GM12874 (cell line): ENCODE measurements around the gene LPCAT1.

Source experiments
- TF ChIP-seq, protein P1 (sequence below): IDR thresholded peaks from 2 replicates; pipeline ENCODE4 v1.5.1; 2011; ENCODE audit warnings: low read depth, mild to moderate bottlenecking, control low read depth, low read length, moderate library complexity; ENCODE audit not compliant: insufficient read depth

The LPCAT1 gene

DNA sequence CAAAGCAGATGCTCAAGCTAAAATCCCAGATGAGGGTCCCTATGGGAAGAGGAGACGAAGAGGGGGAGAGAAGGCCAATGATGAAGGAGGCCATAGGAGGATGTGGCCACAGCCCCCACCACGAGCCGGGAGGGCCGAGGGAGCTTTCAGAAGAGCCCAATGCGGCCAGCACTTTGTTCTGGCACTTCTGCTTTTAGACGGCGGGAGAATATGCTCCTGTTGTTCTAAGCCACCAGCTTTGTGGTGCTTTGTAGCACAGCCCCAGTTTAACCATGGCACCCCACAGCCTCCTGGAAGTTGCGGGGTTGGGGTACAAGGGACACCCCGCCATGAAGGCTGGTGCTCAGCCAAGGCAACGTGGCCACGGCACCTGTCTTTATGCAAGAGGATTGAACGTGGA, 33.4 kb downstream of the LPCAT1 start:
- TF ChIP-seq, protein P1, sequence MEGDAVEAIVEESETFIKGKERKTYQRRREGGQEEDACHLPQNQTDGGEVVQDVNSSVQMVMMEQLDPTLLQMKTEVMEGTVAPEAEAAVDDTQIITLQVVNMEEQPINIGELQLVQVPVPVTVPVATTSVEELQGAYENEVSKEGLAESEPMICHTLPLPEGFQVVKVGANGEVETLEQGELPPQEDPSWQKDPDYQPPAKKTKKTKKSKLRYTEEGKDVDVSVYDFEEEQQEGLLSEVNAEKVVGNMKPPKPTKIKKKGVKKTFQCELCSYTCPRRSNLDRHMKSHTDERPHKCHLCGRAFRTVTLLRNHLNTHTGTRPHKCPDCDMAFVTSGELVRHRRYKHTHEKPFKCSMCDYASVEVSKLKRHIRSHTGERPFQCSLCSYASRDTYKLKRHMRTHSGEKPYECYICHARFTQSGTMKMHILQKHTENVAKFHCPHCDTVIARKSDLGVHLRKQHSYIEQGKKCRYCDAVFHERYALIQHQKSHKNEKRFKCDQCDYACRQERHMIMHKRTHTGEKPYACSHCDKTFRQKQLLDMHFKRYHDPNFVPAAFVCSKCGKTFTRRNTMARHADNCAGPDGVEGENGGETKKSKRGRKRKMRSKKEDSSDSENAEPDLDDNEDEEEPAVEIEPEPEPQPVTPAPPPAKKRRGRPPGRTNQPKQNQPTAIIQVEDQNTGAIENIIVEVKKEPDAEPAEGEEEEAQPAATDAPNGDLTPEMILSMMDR, result no peak

- TF ChIP-seq, protein P1, result no peak
These were observed 34.0 kb downstream of the LPCAT1 start for GRCh38 chr5:1489754-1490153.

DNA sequence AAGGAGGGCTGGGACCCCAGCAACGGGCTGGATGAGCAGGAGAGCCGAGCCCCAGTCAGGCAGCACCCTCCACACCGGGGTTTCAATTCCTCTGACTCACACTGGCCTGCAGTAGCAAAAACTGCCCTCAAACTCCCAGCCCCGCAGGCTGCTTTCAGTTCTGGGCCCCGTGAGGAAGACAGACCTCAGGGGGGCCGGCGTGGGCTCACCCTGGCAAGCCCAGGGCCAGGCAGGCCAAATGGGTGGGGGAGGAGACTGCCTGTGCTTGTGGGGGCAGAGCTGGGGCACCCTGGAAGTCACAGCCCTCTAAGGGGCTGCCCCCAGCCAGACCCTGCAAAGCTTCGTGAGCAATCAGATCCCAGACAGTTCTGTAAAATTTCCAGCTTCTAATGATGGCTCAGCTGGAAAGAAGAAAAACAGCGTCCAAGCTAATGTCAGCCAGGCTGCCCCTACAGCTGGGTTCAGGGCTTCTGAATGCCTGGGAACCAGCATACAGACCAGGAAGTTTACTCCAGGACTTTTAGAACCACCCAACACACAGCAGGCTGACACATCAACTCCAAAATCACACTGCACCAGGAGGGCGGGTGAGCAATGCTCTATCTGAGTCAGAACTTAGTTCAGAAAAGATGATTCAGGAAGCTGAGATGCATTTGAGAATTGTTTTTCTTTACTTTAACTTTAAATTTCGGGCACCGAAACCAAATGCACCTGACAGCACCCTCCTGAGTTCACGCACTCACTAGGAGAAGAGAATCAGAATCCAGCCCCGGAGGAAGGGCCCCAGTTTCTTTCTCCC, 34.7 kb downstream of the LPCAT1 start:
- TF ChIP-seq, protein P1, result no peak

GRCh38 chr5:1487079-1487764, 36.5 kb downstream of the LPCAT1 start:
- TF ChIP-seq, protein P1, result no peak

DNA sequence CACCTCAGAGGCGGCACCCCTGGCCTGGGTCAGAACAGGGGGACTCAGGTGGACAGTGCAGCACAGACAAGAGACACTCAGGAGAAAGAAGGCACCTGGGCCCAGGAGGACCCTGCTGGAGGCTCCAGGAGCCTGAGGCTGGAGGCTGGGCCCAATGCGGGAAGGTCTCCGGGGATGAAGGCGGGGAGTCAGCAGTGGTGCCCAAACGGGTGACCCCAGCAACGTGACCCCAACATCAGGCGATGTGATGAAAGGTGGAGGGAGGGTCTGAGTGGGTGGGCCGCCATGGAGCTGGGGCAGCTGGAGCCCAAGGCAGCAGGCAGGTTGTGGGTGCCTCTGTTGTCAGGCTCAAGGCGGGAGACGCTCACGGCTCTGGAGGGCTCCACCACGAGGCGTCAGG, 37.5 kb downstream of the LPCAT1 start:
- TF ChIP-seq, protein P1, result no peak

GRCh38 chr5:1485579-1486118, 38.1 kb downstream of the LPCAT1 start:
- TF ChIP-seq, protein P1, result no peak
